ENCODE measurements around the gene UQCRHL. TPM values are rescaled to one million over a fixed set of nuclear protein-coding genes. Genes with fewer than 3 reads are reported as not detected.

The UQCRHL gene
- total RNA-seq, 1 experiment from 2014 or later = 6.2 TPM

Other genes starting within 250 kb of the UQCRHL start
- gene AGMAT, start 222.6 kb downstream of the UQCRHL start, total RNA-seq (2014; rRNA removed; shearing (Covaris generic); ENCODE audit: low replicate concordance) = 0.84 and 1.1 TPM in 2 replicates
- gene DDI2, start 190.2 kb downstream of the UQCRHL start, total RNA-seq (2014; rRNA removed; shearing (Covaris generic); ENCODE audit: low replicate concordance) = 1.8 and 7.6 TPM in 2 replicates
- gene PLEKHM2, start 123.3 kb downstream of the UQCRHL start, total RNA-seq (2014; rRNA removed; shearing (Covaris generic); ENCODE audit: low replicate concordance) = 22.8 and 32.6 TPM in 2 replicates
- not detected in 2 replicates for gene SLC25A34, start 71.4 kb downstream of the UQCRHL start, total RNA-seq (2014; rRNA removed; shearing (Covaris generic); ENCODE audit: low replicate concordance)
- not detected in 2 replicates for gene TMEM82, start 65.2 kb downstream of the UQCRHL start, total RNA-seq (2014; rRNA removed; shearing (Covaris generic); ENCODE audit: low replicate concordance)
- gene FBLIM1, start 48.9 kb downstream of the UQCRHL start, total RNA-seq (2014; rRNA removed; shearing (Covaris generic); ENCODE audit: low replicate concordance) = 17.5 and 23.1 TPM in 2 replicates
- gene SPEN, start 40.1 kb upstream of the UQCRHL start, total RNA-seq (2014; rRNA removed; shearing (Covaris generic); ENCODE audit: low replicate concordance) = 3.3 and 4.8 TPM in 2 replicates
- 25.7 and 29.1 TPM in 2 replicates for gene ZBTB17, start 168.5 kb upstream of the UQCRHL start, total RNA-seq (2014; rRNA removed; shearing (Covaris generic); ENCODE audit: low replicate concordance)
- gene SRARP, start 196.6 kb upstream of the UQCRHL start, total RNA-seq (2014; rRNA removed; shearing (Covaris generic); ENCODE audit: low replicate concordance) = not detected in 2 replicates
- 1.9 and 4.5 TPM in 2 replicates for gene HSPB7, start 210.4 kb upstream of the UQCRHL start, total RNA-seq (2014; rRNA removed; shearing (Covaris generic); ENCODE audit: low replicate concordance)
- gene CLCNKA, start 214.4 kb upstream of the UQCRHL start, total RNA-seq (2014; rRNA removed; shearing (Covaris generic); ENCODE audit: low replicate concordance) = not detected in 2 replicates
- not detected in 2 replicates for gene CLCNKB, start 236.1 kb upstream of the UQCRHL start, total RNA-seq (2014; rRNA removed; shearing (Covaris generic); ENCODE audit: low replicate concordance)

All from MG63 (cell line).